Left cardiac atrium (tissue), 4 donors: Measurements from ENCODE around the gene PRR7. TPM values are rescaled to one million over a fixed set of nuclear protein-coding genes. Genes with fewer than 3 reads are reported as not detected.
"Not testable (repeated sequence)": the region's sequence is repeated elsewhere in the genome, so short reads cannot be mapped to it uniquely, and the experiment has no call there.

Source experiments
- ATAC-seq, 2 donors: fragments of 200-7000 bp; cut with Tn5 transposase; one replicate each; pipeline ENCODE4 v1.9.1; 2020; ENCODE audit warnings: mild to moderate bottlenecking in 2 of 2, moderate library complexity in 2 of 2
- DNase-seq: peaks from one replicate; pipeline ENCODE4 v3.0.0-alpha.2; 2020
- intact Hi-C, 2 donors: fragments of 100-400 bp; cut with DNase I; formaldehyde crosslinking; loops; one replicate each; pipeline versions ENCODE4 v1.14.1 to v1.15.1; 2022 to 2023
- total RNA-seq, 2 donors: library from RNA; stranded (reverse); fragmentation: NEBNext Ultra II Directional; extraction: Animal tissue kit (Norgen Biotek cat#: 25700); gene quantifications; one replicate each; pipeline ENCODE4 v1.2.1, GENCODE V29; 2021
- donor health status: DM: no; HTN: yes; CAD: no.
- donor health status: DM: no; HTN: yes; CAD: no; lungs with severe emphysema.
- donor health status: DM: yes; HTN: yes; CAD: no.
- donor health status: Dilated cardiomyopathy.

PRR7 gene
- total RNA-seq, 2 donors from 2014 or later = 0.59 to 1.6 TPM

GRCh38 chr5:177420472-177420871 is 26.1 kb upstream of the PRR7 start:
- intact Hi-C loops, DNase-seq, ATAC-seq: not testable (repeated sequence)

DNA sequence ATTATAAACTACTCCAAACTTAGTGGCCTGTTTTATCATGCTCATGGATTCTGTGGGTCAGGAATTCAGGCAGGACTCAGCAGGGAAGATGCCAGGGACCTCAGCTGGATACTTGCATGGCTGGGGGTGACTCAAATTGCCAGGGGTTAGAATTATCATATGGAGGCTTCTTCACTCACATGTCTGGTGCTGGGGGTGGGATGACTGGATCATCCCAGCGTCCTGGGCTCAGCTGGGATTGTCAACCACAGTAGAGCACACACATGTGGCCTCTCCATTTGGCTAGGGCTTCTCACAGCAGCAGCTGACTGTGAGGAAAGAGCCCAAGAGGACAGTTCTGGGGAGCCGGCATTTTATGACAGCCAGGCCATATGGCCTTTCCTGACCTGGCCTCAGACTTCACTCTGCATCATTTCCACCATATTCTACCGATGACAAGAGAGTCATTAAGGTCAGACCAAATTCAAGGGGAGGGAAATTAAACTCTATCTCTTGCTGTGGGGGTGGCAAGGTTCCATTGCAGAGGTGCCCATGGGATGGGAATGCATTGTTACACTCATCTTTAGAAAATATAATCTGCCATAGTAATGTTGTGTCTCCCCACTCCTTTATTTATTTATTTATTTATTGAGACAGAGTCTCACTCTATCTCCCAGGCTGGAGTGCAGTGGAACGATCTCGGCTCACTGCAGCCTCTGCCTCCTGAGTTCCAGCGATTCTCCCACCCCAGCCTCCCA is 25.4 kb upstream of the PRR7 start:
- intact Hi-C loops = no loop called here
- no peak for DNase-seq
- ATAC-seq = no peak

GRCh38 chr5:177423671-177424070 is 22.9 kb upstream of the PRR7 start:
- DNase-seq (no peak), ATAC-seq (no peak)
- intact Hi-C loops = no loop called here

DNA sequence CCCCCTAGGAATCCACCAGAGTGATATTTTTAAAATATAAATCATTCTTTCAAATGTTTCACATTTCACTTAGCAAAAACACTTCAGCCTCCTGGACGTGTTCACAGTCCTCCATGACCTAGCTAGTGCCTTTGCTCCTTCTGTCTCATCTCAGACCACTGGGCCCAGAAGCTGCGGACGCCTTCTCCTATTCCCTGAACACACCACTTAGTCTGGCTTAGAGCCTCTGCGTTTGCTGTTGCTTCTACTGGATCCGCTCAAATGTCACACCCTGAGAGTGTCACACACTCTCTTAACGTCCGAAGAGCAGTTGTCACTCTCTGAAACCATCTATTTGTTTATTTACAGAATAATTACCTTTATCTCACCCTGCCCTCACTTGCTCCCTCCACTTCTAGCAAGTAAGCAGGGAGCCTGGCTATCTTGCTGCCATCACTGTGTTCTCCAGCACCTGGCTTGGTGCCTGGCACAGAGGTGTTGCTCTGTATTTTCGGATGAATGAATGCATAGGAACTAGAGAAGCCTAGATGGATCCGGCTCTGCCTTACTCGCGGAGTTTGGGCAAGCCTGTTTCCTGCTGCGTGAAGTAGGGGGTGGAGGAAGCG is 21.3 kb upstream of the PRR7 start:
- intact Hi-C loops = no loop called here
- DNase-seq = no peak

GRCh38 chr5:177425801-177426565 is 20.6 kb upstream of the PRR7 start:
- intact Hi-C loops = no loop called here
- ATAC-seq = peak; percentile 97

More for the DNA sequence above, 21.3 kb upstream of the PRR7 start:
- ATAC-seq = no peak

DNA sequence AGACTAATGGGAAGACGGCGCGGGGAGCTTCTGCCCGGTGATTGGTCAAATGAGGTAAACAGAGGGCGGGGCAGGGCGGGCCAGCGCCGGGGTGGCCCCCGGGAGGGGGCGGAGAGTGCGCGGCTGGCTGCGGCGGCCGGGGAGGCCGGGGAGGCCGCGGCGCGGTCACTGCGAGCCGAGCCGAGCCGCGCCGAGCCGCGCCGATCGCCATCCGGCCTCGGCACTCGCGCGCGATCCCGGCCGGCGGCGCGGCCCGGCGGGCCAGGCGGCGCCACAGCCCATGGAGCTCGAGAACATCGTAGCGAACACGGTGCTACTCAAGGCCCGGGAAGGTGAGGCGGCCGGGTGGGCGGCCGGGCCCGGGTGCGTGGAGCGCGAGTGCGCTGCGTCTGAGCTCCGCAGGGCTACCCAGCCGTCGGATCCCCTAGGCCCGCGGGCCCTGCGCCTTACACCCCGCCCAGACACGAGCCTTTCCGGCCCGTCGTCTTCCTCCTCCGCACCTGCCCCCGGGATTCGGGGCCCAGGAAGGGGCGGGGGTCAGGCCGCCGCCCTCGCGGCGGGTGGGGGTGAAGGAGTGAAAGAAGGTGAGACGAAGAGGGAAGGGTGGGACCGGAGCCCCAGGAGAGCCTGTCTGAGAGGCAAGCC is 19.9 kb upstream of the PRR7 start, which contains the start of gene GRK6:
GRK6 (plus strand) TSS at position 111 of the 645 bp plus-strand sequence; CDS start at position 281, 170 bp downstream.
- intact Hi-C loops = no loop called here
- DNase-seq (peak; percentile 57), ATAC-seq (no peak)

More at GRCh38 chr5:177425801-177426565, 20.6 kb upstream of the PRR7 start:
- DNase-seq = peak; percentile 100

GRCh38 chr5:177427211-177427822 is 19.3 kb upstream of the PRR7 start:
- ATAC-seq (no peak), DNase-seq (no peak)
- intact Hi-C loops = no loop called here

- DNase-seq = no peak
- no peak for ATAC-seq
- intact Hi-C loops = no loop called here
Observed at GRCh38 chr5:177427919-177428573, 18.6 kb upstream of the PRR7 start.

GRCh38 chr5:177428574-177429217 is 17.9 kb upstream of the PRR7 start:
- ATAC-seq (no peak), DNase-seq (no peak)
- intact Hi-C loops = no loop called here

DNA sequence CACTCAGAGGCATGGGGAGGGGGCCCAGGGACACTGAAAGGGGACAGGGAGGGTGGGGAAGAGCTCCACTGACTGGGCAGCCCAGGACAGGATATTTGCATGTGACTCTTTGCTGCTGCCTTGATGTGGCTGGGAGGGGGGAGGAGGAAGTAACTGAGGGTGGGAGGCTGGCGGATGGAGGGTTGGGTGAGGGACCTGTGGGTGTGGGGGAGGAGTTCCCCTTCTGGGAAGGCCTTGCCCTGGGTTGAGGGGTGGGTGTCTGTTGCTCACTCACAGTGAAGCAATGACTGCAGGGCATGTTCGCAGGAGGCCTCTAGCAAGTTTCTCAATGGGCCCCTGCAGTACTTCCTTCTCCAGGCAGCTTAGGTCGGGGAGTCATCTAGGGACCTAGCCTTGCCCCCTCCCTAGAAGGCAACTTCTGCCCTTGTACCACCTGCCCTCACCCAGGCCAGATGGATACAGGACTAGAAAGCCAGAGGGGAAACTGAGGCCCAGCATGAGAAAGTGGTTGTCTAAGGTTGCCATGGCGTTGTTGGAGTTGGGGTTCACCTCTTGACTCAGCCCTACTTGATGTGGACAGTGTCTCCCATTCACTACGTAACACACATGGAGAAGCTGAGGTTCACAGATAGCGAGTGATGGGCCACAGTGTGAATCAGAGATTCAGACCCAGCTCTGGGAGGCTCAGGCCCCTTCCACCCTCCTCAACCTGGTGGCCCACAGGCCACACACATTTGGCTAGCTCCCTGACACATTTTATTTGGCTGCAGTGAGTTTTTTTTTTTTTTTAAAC is 17.2 kb upstream of the PRR7 start:
- DNase-seq (peak; percentile 72), ATAC-seq (peak in 1 of 2 donors; percentile 1)
- intact Hi-C loops = no loop called here

- intact Hi-C loops = no loop called here
- DNase-seq = no peak
- no peak for ATAC-seq
Observed at GRCh38 chr5:177430140-177430951, 16.3 kb upstream of the PRR7 start.

- intact Hi-C loops = no loop called here
- no peak for ATAC-seq
- DNase-seq = no peak
Observed at GRCh38 chr5:177430972-177431316, 15.7 kb upstream of the PRR7 start.

DNA sequence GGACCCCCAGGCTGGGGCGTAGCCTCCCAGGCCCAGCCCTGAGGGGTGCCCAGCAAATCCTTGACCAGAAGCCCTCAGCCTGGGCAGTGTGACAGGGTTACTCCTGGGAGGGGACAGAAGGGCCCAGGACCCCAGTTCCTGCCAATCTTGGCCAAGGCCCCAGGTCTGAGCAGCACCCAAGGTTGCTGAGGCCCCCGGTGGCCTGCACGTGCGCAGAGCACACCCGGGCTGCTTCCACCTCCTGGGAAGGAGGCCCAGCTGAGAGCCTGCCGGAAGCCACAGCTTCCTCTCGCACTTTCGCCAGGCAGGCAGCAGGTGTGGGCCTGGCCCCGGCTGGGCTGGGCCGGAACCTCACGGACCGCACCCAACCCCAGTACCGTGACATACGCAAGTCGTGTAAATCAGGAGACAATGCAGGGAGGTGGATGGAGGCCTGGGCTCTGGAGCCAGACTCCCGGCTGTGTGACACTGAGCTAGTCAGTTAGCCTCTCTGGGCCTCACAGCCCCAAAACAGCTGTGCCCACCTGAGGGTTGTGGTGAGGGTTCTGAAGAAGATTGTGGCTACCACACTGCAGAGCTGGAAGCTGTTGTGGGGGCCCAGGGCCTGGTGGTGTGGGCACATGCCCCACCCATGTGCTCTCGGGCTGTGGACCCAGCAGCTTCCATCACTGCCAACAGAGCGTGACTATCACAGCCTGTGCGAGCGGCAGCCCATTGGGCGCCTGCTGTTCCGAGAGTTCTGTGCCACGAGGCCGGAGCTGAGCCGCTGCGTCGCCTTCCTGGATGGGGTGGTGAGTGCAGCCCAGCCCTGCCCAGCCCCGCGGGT is 15.1 kb upstream of the PRR7 start:
- DNase-seq (no peak), ATAC-seq (peak in 1 of 2 donors; percentile 6)
- intact Hi-C loops = no loop called here

DNA sequence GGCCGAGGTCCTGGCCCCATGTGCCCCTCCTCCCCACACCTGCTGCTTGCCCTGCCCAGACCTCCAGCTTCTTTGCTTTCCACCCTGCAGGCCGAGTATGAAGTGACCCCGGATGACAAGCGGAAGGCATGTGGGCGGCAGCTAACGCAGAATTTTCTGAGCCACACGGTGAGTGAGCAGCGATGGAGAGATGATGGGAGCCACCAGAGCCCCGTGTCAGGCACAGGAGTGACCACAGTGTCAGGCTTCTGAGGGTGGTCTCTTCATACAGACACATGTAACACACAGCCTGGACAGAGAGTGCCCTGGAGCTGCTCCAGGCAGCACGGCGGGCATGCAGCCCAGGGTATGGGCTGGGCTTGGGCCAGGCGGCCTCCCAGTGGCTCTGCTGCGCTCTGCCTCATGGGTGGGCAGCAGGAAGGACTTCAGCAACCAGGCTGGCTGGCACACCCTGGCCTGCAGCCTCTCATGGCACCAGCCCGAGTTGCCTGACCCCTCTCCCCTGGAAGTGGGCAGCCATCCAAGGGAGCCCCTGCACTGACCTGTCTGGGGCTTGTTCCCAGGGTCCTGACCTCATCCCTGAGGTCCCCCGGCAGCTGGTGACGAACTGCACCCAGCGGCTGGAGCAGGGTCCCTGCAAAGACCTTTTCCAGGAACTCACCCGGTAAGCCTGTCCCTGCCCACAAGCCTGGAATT is 14.3 kb upstream of the PRR7 start:
- intact Hi-C loops = no loop called here
- DNase-seq = no peak
- peak; percentile 24 to 79 for ATAC-seq
